GM18505 (cell line): ENCODE data around the gene CDK5RAP1.

ENCODE experiments used
- ATAC-seq: cut with Tn5 transposase; IDR thresholded peaks from one replicate; pipeline ENCODE4 v1.9.1; 2021; ENCODE audit not compliant: unreplicated experiment
- POLR2A ChIP-seq: IDR thresholded peaks from 4 replicates; pipeline ENCODE4 v1.6.1; 2011; ENCODE audit warnings: borderline replicate concordance; ENCODE audit not compliant: insufficient read depth, insufficient read length; ENCODE audit errors: extremely low read depth

The CDK5RAP1 gene

DNA sequence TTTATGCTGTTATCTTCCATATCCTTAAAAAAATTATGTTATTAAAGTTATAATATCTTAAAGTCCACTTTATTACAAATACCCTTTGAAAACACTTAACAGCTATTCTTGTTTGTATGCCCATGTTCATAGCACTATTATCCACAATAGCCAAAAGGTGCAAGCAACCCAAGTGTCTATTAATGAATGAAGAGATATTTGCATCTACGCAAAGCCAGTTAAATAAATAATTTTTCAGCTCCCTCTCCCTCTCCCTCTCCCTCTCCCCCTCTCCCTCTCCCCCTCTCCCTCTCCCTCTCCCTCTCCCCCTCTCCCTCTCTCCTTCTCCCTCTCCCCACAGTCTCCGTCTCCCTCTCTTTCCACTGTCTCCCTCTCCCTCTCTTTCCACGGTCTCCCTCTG is 13.1 kb downstream of the CDK5RAP1 start:
- ATAC-seq = no peak
- TF ChIP-seq POLR2A = no peak

DNA sequence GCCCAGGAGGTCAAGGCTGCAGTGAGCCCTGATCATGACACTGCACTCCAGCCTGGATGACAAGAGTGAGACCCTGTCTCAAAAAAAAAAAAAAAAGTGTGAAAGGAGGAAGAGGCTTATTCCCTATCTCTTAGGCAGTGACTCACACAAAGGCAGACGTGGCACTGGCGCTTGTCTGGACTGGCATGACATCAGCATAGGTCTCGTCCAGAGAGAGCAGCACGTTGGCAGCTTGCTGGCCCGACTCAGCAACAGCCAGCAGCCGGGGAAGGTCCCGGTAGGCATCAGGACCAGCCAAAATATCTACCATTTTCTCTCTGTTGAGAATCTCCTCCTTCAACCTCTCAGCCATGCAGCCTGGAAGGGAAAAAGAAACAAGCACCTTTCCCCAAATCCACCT is 14.1 kb downstream of the CDK5RAP1 start:
- no peak for TF ChIP-seq POLR2A
- ATAC-seq = no peak

DNA sequence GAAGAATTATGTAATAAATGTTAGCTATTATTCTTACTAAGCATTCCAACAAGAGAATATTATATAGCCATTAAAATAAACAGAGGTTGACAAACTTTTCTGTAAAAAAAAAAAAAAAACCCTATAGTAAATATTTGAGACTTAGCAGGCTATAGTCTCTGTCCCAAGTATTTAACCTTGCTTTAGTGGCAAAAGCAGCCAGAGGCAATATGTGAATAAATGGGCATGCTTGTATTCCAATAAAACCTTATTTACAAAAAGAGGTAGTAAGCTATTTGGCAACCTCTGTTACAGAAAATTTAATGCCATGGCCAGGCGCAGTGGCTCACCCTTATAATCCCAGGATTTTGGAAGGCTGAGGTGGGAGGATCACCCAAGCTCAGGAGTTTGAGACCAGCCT is 14.6 kb downstream of the CDK5RAP1 start:
- no peak for ATAC-seq

DNA sequence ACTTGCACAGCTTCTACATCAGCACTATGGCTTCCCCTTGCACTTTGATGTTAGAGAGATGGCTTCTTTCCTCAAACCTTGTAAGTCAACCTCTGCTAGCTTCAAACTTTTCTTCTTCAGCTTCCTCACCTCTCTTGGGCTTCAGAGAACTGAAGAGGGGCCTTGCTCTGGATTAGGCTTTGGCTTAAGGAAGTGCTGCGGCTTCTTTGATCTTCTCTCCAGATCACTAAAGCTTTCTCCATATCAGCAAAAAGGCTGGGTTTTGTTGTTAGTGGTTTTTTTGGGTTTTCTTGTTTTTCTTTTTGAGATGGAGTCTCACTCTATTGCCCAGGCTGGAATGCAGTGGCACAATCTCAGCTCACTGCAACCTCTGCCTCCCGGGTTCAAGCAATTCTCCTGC is 24.0 kb downstream of the CDK5RAP1 start:
- TF ChIP-seq POLR2A = no peak
- ATAC-seq = no peak

More for the DNA sequence above, 14.6 kb downstream of the CDK5RAP1 start:
- no peak for TF ChIP-seq POLR2A

DNA sequence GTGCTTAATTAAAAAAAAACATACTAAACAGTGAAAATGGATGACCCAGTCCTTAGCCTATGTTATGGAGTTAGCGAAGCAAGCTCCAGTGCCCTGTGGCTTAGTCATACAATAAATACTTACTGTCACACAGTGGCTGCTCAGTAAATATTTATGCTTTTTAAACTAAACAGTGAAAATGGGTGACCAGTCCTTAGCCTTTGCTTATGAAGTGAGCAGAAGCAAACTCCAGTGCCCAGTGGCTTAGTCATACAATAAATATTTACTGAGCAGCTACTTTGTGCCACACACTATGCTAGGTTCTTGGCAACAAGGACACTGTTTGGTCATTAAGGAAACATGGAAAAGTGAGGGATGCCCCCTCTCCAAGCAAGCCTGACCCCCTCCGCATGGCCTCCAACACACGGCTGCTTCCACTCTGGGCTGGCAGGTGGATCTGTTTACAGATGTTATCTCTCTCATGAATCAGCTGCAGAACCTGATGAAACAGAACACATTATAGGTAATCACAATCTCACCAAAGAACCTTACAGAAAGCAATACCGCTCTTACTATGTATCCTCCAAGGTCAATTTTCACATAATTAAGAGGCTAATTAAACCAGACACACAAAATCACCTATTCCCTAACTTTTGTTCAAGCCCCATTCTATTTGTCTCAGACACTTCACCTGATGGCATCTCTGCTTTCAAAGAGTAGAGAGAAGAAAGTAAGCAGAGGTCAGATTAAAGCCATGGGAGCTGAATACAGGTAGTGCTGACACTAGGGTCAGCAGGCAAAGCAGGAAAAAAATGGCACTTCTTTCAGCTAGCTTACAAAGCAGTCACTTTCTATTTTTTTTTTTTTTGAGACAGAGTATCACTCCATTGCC is 27.3 kb downstream of the CDK5RAP1 start:
- ATAC-seq = no peak
- TF ChIP-seq POLR2A = no peak

DNA sequence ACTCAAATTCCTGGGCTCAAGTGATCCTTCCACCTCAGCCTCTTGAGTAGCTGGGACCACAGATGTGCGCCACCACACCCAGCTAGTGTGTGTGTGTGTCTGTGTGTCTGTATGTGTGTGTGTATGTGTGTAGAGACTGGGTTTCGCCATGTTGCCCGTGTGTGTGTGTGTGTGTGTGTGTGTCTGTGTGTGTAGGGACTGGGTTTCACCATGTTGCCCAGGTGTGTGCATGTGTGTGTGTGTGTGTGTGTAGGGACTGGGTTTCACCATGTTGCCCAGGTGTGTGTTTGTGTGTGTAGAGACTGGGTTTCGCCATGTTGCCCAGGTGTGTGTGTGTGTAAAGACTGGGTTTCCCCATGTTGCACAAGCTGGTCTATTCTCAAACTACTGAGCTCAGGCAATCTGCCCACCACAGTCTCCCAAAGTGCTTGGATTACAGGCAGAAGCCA is 28.3 kb downstream of the CDK5RAP1 start:
- ATAC-seq = no peak
- TF ChIP-seq POLR2A = no peak

DNA sequence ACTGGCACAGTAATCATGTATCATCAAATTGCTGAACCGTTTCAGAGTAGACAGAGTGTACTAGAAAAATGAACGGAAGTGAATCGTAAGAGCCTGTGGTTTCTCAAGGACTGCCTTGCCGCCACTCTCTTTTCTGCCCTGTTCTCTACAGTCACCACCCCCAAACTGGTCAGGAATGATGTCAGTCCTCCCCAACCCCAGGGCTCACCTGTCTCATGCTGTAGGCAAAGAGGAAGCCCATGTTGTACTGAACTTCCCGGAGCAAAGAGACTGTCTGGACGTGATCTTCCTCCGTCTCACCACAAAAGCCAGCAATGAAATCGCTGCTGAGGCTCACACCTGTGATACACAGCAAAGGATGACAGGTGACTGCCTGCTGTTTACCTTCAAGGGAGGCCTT is 31.0 kb downstream of the CDK5RAP1 start:
- ATAC-seq = no peak
- no peak for TF ChIP-seq POLR2A

DNA sequence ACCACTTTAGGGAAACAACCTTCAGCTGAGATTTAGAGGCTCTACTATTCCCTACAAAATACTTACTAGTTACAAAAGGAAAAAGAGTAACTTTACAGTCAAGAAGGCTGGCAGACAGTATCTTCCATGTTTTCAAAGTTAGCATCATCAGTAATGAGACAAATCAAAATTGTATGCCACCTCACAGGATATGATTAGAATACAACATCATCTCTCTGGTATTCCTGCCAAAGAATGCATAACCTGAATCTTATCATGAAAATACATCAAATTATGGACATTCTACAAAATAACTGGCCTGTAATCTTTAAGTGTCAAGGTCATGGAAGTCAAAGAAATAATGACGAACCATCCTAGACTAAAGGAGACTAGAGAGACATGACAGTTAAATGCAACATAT is 38.4 kb downstream of the CDK5RAP1 start:
- no peak for ATAC-seq
- no peak for TF ChIP-seq POLR2A

DNA sequence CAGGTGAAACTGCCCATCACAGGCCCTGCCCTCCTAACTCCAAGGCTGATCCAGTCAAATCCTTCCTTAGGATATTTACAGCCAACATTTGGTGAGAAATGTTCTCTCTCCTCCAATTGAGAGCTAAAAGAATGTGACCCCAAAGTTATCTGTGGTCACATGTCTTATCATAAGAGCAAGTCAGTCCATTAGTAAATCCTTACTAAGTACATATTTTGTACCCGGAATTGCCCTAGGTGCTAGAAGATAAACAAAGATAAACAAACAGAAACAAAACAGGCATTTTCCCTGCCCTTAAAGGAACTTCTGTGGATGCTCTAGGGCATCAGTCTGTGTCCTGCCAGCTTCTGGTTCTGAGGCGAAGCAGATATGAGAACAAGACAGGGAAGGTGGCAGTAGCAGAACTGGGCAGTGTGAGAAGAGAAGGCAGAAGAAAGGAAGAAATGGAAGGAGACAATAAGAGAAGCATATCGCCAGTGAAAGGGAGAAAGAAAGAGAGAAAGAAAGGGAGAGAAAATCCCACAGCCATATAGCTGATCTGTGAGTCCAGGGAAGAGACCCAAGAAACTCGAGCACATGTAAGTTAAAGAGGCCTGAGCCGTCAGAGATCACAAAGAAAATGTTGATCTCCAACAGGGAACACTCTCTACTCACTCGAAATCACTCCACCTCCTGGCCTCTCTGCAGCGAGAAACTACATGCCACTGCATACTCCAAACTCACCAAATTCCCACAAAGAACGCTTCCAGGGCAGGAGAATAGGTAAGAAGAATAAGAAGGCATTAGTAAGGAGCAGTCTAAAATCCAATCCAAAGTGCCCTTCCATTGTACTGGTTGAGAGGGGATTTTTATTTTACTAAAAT is 41.7 kb downstream of the CDK5RAP1 start:
- no peak for ATAC-seq
- no peak for TF ChIP-seq POLR2A

DNA sequence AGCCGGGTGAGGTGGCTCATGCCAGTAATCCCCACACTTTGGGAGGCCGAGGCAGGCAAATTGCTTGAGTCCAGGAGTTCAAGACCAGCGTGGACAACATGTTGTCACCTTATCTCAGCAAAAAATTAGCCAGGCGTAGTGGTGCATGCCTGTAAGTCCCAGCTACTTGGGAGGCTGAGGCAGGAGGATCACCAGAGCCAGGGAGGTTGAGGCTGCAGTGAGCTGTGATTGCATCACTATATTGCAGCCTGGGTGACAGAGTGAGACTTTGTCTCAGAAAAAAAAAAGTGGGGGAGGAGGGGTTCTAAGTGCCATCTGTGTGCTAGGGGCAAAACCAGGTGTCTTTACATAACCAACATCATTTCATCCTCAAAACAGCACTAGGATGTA is 48.3 kb downstream of the CDK5RAP1 start:
- ATAC-seq = no peak
- TF ChIP-seq POLR2A = no peak

DNA sequence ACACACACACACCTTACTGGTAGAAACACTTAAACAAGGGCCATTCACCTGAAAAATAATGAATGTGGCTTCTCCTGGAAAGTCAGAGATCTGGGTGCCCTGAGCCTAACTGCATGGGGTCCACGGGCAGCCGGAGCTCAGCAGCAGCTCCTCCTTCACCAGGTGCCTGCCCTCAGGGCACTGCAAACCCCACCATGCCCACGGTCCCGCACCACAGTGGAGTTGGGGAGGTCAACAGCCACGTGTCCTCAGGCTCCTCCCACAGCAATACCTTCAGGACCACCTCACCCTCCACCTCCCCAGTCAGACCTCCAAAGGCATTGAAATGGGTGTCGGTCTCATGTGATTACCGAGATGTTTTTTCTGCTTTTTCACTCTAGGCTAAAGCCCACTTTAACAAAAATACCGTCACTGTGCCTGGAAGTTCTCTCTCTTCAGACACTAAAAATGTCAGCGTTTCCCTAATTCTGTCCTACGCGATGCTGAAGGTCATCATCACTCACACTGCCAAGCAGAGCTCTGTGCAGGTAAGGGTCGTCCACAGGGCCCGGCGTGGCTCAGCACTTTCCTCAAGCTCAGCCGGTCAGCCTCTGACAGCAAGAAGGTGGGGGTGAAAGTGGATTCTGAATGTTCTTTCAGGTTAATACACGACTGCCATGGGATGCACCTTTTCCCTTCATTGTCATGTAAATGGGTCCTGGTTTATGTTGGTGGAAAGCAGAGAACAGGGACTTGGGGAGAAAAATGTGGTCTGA is 48.9 kb downstream of the CDK5RAP1 start:
- TF ChIP-seq POLR2A = no peak
- no peak for ATAC-seq

DNA sequence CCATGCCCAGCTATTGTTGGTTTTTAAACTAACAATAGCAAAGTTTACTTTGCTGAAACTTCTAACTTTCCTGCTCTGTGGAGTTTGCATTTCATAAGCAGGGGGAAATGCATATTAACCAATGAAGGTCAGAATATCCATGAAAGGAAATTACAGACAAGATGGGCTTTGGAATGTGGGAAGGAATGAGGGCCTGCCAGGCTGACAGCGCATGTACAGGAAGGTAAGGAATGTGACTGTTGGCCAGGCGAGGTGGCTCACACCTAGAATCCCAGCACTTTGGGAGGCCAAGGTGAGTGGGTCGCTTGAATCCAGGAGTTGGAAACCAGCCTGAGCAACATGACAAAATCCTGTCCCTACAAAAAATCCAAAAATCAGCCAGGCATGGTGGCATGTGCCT is 49.6 kb downstream of the CDK5RAP1 start:
- no peak for TF ChIP-seq POLR2A
- ATAC-seq = no peak

DNA sequence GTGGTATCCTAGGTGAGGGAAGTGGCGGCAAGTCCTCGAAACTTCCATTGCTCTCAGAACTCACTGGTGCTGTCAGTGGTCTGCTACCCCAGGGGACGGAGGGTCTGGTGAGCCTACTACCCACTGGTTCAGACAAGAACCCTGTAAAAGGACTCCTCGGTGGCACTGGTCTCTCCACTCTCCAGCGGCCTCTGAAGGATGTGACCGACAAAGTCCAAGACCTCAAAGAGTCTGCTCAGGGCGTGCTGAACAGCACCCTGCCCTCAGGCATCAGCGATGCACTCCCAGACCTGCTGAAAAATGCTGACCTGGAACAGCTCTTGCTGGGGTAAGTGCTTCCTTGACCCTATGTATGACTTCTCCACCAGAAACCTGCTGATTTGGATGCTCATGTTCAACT is 51.8 kb downstream of the CDK5RAP1 start:
- no peak for ATAC-seq
- no peak for TF ChIP-seq POLR2A

DNA sequence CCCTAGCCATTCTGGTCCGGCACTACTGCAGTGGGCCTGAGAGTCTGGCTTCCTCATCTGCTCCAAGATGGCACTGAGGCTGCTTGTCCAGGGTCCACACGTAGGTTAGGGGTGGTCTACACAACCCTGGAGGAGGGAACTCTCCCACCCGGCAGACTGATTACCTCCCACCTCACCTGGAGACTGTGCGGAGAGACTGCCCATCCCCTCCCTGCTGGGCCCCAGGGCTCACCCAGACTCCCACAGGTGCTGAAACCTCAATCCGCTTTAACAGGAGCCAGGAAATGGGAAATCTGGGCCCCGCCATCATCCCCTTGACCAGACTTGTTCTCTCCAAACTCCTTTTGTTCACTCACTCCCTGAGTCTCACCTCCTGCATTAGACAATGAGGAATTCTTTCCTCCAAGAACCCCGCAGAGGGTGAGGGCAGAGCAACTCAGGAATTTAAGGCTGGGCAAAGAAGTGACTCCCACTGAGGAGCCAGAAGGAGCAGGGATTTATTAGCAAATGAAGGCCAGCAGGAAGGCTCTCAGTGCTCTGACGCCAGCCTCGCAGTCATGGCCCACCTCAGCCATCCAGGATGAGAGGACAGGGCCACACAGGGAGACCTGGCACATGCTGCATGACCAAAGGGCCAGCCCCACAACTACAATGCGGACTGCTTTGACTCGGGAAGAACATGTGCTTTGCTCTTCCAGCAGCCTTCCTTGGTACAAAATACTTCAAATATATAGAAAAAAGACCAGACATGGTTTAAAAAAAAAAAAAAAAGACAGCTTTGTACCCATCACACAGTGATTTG is 53.0 kb downstream of the CDK5RAP1 start:
- no peak for TF ChIP-seq POLR2A
- ATAC-seq = no peak
